ENCODE measurements around the gene KCNK1.
"Not testable (repeated sequence)": the region's sequence is repeated elsewhere in the genome, so short reads cannot be mapped to it uniquely, and the experiment has no call there.

KCNK1 gene

GRCh38 chr1:233608988-233609387 is 4.9 kb upstream of the KCNK1 start:
- DNase-seq: no peak

- DNase-seq: no peak
Measured at GRCh38 chr1:233609926-233610325, 4.0 kb upstream of the KCNK1 start.

- DNase-seq: no peak
Measured at GRCh38 chr1:233610628-233611027, 3.3 kb upstream of the KCNK1 start.

GRCh38 chr1:233611363-233611762 is 2.5 kb upstream of the KCNK1 start:
- not testable (repeated sequence) for DNase-seq

GRCh38 chr1:233614173-233614742 is 352 bp downstream of the KCNK1 start:
- DNase-seq: no peak

- DNase-seq: no peak
Measured at GRCh38 chr1:233614743-233615521, 1.0 kb downstream of the KCNK1 start.

GRCh38 chr1:233615571-233615970 is 1.7 kb downstream of the KCNK1 start:
- no peak for DNase-seq

GRCh38 chr1:233617025-233617424 is 3.1 kb downstream of the KCNK1 start:
- DNase-seq: no peak

GRCh38 chr1:233619414-233619813 is 5.5 kb downstream of the KCNK1 start:
- DNase-seq: not testable (repeated sequence)

- no peak for DNase-seq
Measured at GRCh38 chr1:233620065-233620464, 6.2 kb downstream of the KCNK1 start.

- no peak for DNase-seq
Measured at GRCh38 chr1:233621923-233622322, 8.0 kb downstream of the KCNK1 start.

GRCh38 chr1:233624289-233624688 is 10.4 kb downstream of the KCNK1 start:
- no peak for DNase-seq

GRCh38 chr1:233625087-233625486 is 11.2 kb downstream of the KCNK1 start:
- DNase-seq: no peak

- DNase-seq: no peak
Measured at GRCh38 chr1:233625510-233625981, 11.6 kb downstream of the KCNK1 start.

- no peak for DNase-seq
Measured at GRCh38 chr1:233627376-233627775, 13.5 kb downstream of the KCNK1 start.

GRCh38 chr1:233627823-233628222 is 13.9 kb downstream of the KCNK1 start:
- DNase-seq: no peak

- no peak for DNase-seq
Measured at GRCh38 chr1:233629305-233629935, 15.5 kb downstream of the KCNK1 start.

GRCh38 chr1:233631810-233632405 is 18.0 kb downstream of the KCNK1 start:
- no peak for DNase-seq

- no peak for DNase-seq
Measured at GRCh38 chr1:233632436-233632835, 18.5 kb downstream of the KCNK1 start.

GRCh38 chr1:233635765-233636502 is 22.0 kb downstream of the KCNK1 start:
- no peak for DNase-seq

- DNase-seq: no peak
Measured at GRCh38 chr1:233636503-233636877, 22.6 kb downstream of the KCNK1 start.

GRCh38 chr1:233638513-233638912 is 24.6 kb downstream of the KCNK1 start:
- no peak for DNase-seq

- no peak for DNase-seq
Measured at GRCh38 chr1:233639611-233640010, 25.7 kb downstream of the KCNK1 start.

All from activated effector memory CD4-positive, alpha-beta T cell treated with Interleukin-2 at 50 U/mL for 16 hours (primary cell).